Left kidney (tissue), 2 donors: ENCODE measurements around the gene CTSW. TPM values are rescaled to one million over a fixed set of nuclear protein-coding genes. Genes with fewer than 3 reads are reported as not detected.

ENCODE experiments used
- DNase-seq: peaks from one replicate; pipeline ENCODE4 v3.0.0-alpha.2; 2013
- polyA plus RNA-seq: library from polyadenylated mRNA; unstranded; fragments of 120-200 nt; gene quantifications from one replicate; pipeline ENCODE4 v1.2.1, GENCODE V29; 2013; ENCODE audit not compliant: insufficient read length

Gene CTSW
- polyA plus RNA-seq, 1 donor: 1.4 TPM

- DNase-seq: no peak
Measured at GRCh38 chr11:65855927-65856363, 23.7 kb upstream of the CTSW start.

GRCh38 chr11:65856689-65857499, 22.7 kb upstream of the CTSW start:
- no peak for DNase-seq

GRCh38 chr11:65857500-65857852, 22.2 kb upstream of the CTSW start:
- DNase-seq: no peak

GRCh38 chr11:65857853-65858680, 21.6 kb upstream of the CTSW start, which contains the start of gene CFL1:
Gene CFL1 (minus strand): TSS chr11:65858180. CDS start chr11:65858099, 81 bp downstream.
- DNase-seq: peak; percentile 97

DNA sequence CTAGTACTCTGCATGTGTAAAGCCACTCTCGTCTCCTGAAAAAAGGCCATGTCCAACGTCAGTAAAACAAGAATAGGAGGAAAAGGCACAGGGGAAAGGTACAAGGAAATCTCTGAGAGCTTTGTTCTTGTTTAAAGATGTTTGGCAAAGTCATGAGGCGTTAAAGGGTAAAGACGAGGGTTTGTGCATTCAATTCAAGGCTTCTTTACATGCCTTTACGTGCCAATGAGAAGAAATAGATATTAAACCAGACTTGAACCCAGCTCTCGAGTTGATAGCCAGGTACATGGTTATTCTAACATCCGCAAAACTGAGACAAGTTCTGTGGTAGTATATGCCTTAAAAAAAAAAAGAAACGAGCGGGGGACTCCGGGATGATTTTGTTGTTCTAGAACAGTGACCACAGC, 21.0 kb upstream of the CTSW start:
- no peak for DNase-seq

DNA sequence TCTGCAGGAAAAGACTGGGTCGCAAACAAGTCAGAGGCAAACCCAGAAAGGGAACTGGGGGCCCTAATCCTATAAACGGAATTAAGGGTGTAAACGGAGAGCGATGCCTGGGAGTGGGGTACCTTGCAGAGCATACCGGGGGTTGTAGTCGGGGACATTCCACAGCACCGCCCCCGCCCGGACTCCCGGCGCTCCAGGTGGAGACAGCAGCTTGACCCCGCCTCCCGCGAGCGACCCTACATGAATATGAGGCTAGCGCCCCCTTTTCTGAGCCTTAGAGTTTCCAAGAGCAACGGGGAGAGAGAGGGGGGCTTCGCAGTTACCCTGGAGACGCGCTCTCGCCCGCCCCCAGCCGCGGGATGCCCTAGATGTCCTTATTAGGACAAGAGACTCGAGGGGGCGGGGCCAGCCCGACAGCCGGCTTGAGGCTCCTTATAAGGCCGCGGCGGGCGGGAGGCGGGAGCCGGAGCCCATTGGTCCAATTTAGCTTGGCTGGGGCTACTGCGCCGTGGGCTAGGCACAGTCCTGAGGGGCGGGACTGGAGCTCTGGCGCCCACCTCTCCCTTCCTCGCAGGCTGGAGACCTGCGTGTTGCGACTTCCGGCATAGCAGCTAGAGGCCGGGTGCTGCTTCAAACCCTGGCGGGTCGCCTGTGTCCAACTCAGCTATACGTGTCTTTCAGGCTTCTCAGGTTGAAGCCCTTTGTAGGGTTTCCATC, 20.4 kb upstream of the CTSW start:
- peak; percentile 99 for DNase-seq

- DNase-seq: no peak
Measured at GRCh38 chr11:65859812-65860277, 19.8 kb upstream of the CTSW start.

- peak; percentile 99 for DNase-seq
Measured at GRCh38 chr11:65860278-65861164, 19.1 kb upstream of the CTSW start, which contains the start of gene MUS81. Gene MUS81 (plus strand): TSS chr11:65860433. CDS start chr11:65860754, 321 bp downstream.

DNA sequence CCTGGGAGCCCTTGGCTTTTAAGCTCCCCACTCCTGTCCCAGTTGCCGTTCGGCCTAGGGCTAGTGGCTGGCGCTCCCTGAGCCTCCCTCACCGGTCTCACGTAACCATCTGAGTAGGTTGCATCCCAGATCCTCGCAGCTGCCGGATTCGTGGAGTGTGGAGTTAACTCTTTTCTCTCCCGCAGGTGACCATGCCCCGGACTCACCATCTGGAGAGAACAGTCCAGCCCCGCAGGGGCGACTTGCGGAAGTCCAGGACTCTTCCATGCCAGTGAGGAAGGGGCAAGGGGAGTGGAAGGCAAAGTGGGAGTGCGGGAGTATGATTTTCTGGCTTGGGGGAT, 18.5 kb upstream of the CTSW start:
- no peak for DNase-seq

DNA sequence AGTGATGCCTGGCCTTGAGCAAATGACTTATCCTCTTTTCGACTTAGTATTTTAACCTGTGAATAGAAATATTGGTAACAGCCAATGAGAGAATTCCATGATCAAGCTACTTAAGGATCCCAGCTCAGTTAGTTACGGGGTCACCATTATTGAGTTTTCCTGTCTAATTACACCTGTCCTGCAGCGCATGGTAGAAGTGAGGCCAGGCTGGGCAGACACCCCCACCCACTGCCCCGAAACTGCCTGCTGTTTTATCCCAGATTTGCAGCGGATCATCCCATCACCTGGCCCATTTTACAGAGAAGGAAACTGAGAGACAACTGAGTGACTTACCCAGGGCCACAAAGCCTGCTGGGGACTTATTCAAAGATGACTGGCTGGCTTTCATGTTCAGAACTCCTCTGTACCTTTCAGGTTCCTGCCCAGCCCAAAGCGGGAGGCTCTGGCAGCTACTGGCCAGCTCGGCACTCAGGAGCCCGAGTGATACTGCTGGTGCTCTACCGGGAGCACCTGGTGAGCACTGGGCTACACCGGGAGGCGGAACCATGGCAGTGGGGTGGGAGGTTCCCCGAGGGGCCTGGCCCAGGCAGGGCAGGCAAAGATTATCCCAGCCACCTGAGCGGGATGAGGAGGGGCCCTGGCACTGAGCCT, 18.0 kb upstream of the CTSW start:
- no peak for DNase-seq

DNA sequence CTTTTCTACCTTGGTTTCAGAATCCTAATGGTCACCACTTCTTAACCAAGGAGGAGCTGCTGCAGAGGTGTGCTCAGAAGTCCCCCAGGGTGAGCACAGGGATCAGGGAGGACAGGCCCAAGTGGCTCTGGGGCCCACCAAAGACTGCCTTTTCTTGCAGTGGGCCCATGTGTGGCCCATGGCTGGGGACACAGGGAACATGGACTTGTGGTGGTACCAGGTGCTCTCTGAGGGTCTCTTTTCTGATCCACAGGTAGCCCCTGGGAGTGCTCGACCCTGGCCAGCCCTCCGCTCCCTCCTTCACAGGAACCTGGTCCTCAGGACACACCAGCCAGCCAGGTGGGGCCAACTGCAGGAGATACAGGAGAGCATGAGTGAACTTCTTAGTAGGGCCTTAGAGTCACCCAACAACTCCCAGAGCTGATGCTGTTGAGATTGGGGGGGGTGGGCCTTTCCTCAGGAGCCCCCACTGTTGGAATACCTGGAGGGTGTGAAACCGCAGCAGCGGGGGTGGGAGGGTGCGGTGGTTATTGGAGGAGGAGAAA, 17.4 kb upstream of the CTSW start:
- no peak for DNase-seq

GRCh38 chr11:65862941-65863888, 16.4 kb upstream of the CTSW start:
- no peak for DNase-seq

DNA sequence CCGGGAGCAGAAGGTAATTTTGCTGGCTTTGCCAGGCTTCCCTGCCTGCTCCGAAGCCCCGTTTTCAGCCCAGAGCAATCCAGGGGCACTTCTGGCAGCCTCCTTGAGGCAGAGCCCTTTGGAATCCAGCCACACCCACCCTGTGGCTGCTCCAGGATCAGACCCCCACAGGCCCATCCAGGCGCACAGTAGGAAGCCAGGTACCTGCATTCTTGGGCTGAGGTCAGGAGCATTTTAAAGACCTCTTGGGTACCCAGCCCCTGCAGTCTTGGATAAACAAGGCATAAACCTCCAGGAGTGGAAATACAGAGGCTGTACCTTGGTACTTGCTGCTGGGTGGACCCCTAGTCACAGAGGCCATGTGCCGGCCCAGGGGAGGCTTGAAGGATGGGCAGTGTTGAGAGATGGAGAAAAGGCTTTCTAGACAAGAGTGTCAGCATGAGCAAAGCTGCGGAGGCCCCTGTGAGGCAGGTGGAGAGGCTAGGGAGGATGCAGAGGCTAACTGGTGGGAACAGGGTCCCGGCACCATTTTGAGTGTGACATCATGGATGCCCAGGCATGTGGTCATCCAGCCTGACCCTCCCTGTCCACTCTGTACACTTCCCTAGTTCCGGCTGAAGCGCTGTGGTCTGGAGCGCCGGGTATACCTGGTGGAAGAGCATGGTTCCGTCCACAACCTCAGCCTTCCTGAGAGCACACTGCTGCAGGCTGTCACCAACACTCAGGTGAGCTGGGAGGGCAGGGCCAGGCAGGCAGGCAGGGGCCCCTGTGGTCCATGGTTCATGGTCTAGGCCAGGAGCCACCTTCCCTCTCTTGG, 15.5 kb upstream of the CTSW start:
- DNase-seq: no peak

- no peak for DNase-seq
Measured at GRCh38 chr11:65864706-65865471, 14.7 kb upstream of the CTSW start.

- no peak for DNase-seq
Measured at GRCh38 chr11:65865550-65866172, 14.0 kb upstream of the CTSW start.

- no peak for DNase-seq
Measured at GRCh38 chr11:65866509-65867283, 12.9 kb upstream of the CTSW start.
